Aorta (tissue), 5 donors: ENCODE results near the gene LIMK2. TPM values are rescaled to one million over a fixed set of nuclear protein-coding genes. Genes with fewer than 3 reads are reported as not detected.
"Not testable (repeated sequence)": the region's sequence is repeated elsewhere in the genome, so short reads cannot be mapped to it uniquely, and the experiment has no call there.

Experiments
- ATAC-seq: fragments of 200-7000 bp; cut with Tn5 transposase; one replicate; pipeline ENCODE4 v1.9.1; 2022; ENCODE audit warnings: moderate library complexity; ENCODE audit not compliant: low FRiP score
- DNase-seq, 2 donors: peaks; one replicate each; pipeline ENCODE4 v3.0.0-alpha.2; 2020
- H3K27ac ChIP-seq, 2 donors: one replicate each; pipeline ENCODE4 v1.5.1; 2013; ENCODE audit warnings: low read length in 2 of 2, mild to moderate bottlenecking in 2 of 2, moderate library complexity in 2 of 2, control low read depth in 1 of 2, inconsistent platforms in 1 of 2, low read depth in 1 of 2
- H3K27me3 ChIP-seq, 2 donors: one replicate each; pipeline ENCODE4 v1.6.1; 2013; ENCODE audit warnings: control low read depth in 1 of 2, low read length in 1 of 2, mild to moderate bottlenecking in 1 of 2, moderate library complexity in 1 of 2; ENCODE audit not compliant: insufficient read depth in 2 of 2, control insufficient read depth in 1 of 2
- H3K36me3 ChIP-seq, 2 donors: one replicate each; pipeline ENCODE4 v1.6.1; 2013; ENCODE audit warnings: control low read depth in 1 of 2, low read length in 1 of 2, mild to moderate bottlenecking in 1 of 2; ENCODE audit not compliant: insufficient read depth in 2 of 2, control insufficient read depth in 1 of 2
- H3K4me1 ChIP-seq, 2 donors: one replicate each; pipeline ENCODE4 v1.6.1; 2013; ENCODE audit warnings: low read length in 2 of 2, control low read depth in 1 of 2, mild to moderate bottlenecking in 1 of 2, moderate library complexity in 1 of 2; ENCODE audit not compliant: insufficient read depth in 2 of 2, control insufficient read depth in 1 of 2
- H3K4me3 ChIP-seq, 2 donors: one replicate each; pipeline ENCODE4 v1.5.1; 2013; ENCODE audit warnings: low read length in 2 of 2, control low read depth in 1 of 2, mild to moderate bottlenecking in 1 of 2
- H3K9me3 ChIP-seq: one replicate; pipeline ENCODE4 v1.6.1; 2013; ENCODE audit warnings: mild to moderate bottlenecking, low read length; ENCODE audit not compliant: control insufficient read depth
- WGBS, 2 donors: extraction: QIAGEN DNeasy Blood & Tissue Kit; methylation state at CpG; one replicate each; pipeline ENCODE4 v1.1.7; 2013; 5-methylcytosine and 5-hydroxymethylcytosine counted together
- intact Hi-C, 2 donors: fragments of 100-400 bp; cut with DNase I; formaldehyde crosslinking; loops; one replicate each; pipeline versions ENCODE4 v1.14.2 to v1.15.0; 2022
- polyA plus RNA-seq, 2 donors: library from polyadenylated mRNA; stranded (reverse); fragments of 200-250 nt; gene quantifications; one replicate each; pipeline ENCODE4 v1.2.3, GENCODE V29; 2013
- total RNA-seq, 2 donors: library from RNA; stranded (reverse); fragmentation: NEBNext Ultra II Directional; extraction: Animal tissue kit (Norgen Biotek cat#: 25700); gene quantifications; one replicate each; pipeline ENCODE4 v1.2.1, GENCODE V29; 2021
- donor health status: healthy with polysubstance abuse.
- donor health status: Bipolar disorder and iron deficiency.
- donor health status: DM: no; HTN: no; CAD: no.
- donor health status: DM: no; HTN: no; CAD: no.
- donor health status: DM: yes; HTN: yes; CAD: no.

Gene LIMK2
- total and polyA plus RNA-seq, 4 donors, result 10.9 to 55.2 (median 32.1) TPM

GRCh38 chr22:31295360-31295759 lies 83.3 kb downstream of the LIMK2 start:
- H3K27ac ChIP-seq, result no peak overlapping the region
- no peaks in the 10 kb centered on the region for H3K36me3 ChIP-seq
- intact Hi-C loops, result no loop called here
- H3K4me1 ChIP-seq, result peaks cover 0 to 5% of the 10 kb centered on the region in 2 donors
- DNase-seq (no peak), ATAC-seq (no peak)
- WGBS, 2 donors, result 74 to 83% methylated on average over 3 of the region's 3 CpGs
- H3K9me3 ChIP-seq, result no peaks in the 10 kb centered on the region
- H3K4me3 ChIP-seq, result no peak overlapping the region
- H3K27me3 ChIP-seq, result no peaks in the 10 kb centered on the region

- H3K36me3 ChIP-seq, result no peaks in the 10 kb centered on the region
- H3K27me3 ChIP-seq, result no peaks in the 10 kb centered on the region
- no peaks in the 10 kb centered on the region for H3K9me3 ChIP-seq
- intact Hi-C loops, result no loop called here
- 62 to 65% methylated on average over 5 of the region's 5 CpGs for WGBS, 2 donors
- H3K4me1 ChIP-seq, result peaks cover 0 to 5% of the 10 kb centered on the region in 2 donors
- no peak for DNase-seq
- ATAC-seq, result no peak
- no peak overlapping the region for H3K4me3 ChIP-seq
- H3K27ac ChIP-seq, result no peak overlapping the region
Observed at GRCh38 chr22:31295831-31296657, 83.9 kb downstream of the LIMK2 start.

- ATAC-seq (no peak), DNase-seq (no peak)
- 86 to 92% methylated on average over 3 of the region's 3 CpGs for WGBS, 2 donors
- Histone ChIP-seq H3K27ac (no peak overlapping the region), H3K9me3 (no peaks in the 10 kb centered on the region), H3K27me3 (no peaks in the 10 kb centered on the region), H3K36me3 (no peaks in the 10 kb centered on the region), H3K4me3 (no peak overlapping the region), H3K4me1 (peaks cover 0 to 5% of the 10 kb centered on the region in 2 donors)
- intact Hi-C loops, result no loop called here
Observed at GRCh38 chr22:31300896-31301295, 88.8 kb downstream of the LIMK2 start.

- no peaks in the 10 kb centered on the region for H3K27me3 ChIP-seq
- H3K27ac ChIP-seq, result no peak overlapping the region
- no peaks in the 10 kb centered on the region for H3K36me3 ChIP-seq
- H3K9me3 ChIP-seq, result no peaks in the 10 kb centered on the region
- DNase-seq (no peak), ATAC-seq (no peak)
- intact Hi-C loops, result no loop called here
- H3K4me1 ChIP-seq, result peaks cover 0 to 2% of the 10 kb centered on the region in 2 donors
- no peak overlapping the region for H3K4me3 ChIP-seq
Observed at GRCh38 chr22:31302006-31302405, 89.9 kb downstream of the LIMK2 start.

GRCh38 chr22:31302537-31302936 lies 90.4 kb downstream of the LIMK2 start:
- Histone ChIP-seq H3K36me3 (no peaks in the 10 kb centered on the region), H3K27ac (no peak overlapping the region), H3K27me3 (no peaks in the 10 kb centered on the region), H3K9me3 (no peaks in the 10 kb centered on the region), H3K4me3 (no peak overlapping the region), H3K4me1 (no peaks in the 10 kb centered on the region)
- intact Hi-C loops, result no loop called here
- WGBS, 2 donors, result 86 to 94% methylated on average over 3 of the region's 3 CpGs
- ATAC-seq (no peak), DNase-seq (no peak)

GRCh38 chr22:31305194-31305593 lies 93.1 kb downstream of the LIMK2 start:
- Histone ChIP-seq H3K4me3 (no peak overlapping the region), H3K4me1 (no peaks in the 10 kb centered on the region), H3K27ac (no peak overlapping the region), H3K27me3 (no peaks in the 10 kb centered on the region), H3K9me3 (no peaks in the 10 kb centered on the region), H3K36me3 (no peaks in the 10 kb centered on the region)
- 91 to 92% methylated on average over 3 of the region's 3 CpGs for WGBS, 2 donors
- DNase-seq (no peak), ATAC-seq (no peak)
- intact Hi-C loops, result no loop called here

- Histone ChIP-seq H3K9me3 (no peaks in the 10 kb centered on the region), H3K4me3 (no peak overlapping the region), H3K27me3 (no peaks in the 10 kb centered on the region), H3K27ac (no peak overlapping the region), H3K4me1 (no peaks in the 10 kb centered on the region), H3K36me3 (no peaks in the 10 kb centered on the region)
- ATAC-seq, result no peak
- intact Hi-C loops, result no loop called here
- no peak for DNase-seq
Observed at GRCh38 chr22:31308181-31308580, 96.1 kb downstream of the LIMK2 start.

- intact Hi-C loops, result no loop called here
- Histone ChIP-seq H3K27me3 (no peaks in the 10 kb centered on the region), H3K27ac (peak overlapping the region in 1 of 2 donors; percentile 32), H3K4me3 (no peak overlapping the region), H3K9me3 (no peaks in the 10 kb centered on the region), H3K4me1 (no peaks in the 10 kb centered on the region), H3K36me3 (no peaks in the 10 kb centered on the region)
- ATAC-seq (peak; percentile 92), DNase-seq (peak; percentile 86 to 87)
- 30 to 34% methylated on average over 6 of the region's 6 CpGs for WGBS, 2 donors
Observed at GRCh38 chr22:31313366-31314147, 101.5 kb downstream of the LIMK2 start.

GRCh38 chr22:31314220-31314619 lies 102.1 kb downstream of the LIMK2 start:
- 97 to 100% methylated on average over 1 of the region's 1 CpG for WGBS, 2 donors
- H3K27ac ChIP-seq, H3K4me3 ChIP-seq, H3K36me3 ChIP-seq, H3K4me1 ChIP-seq, H3K9me3 ChIP-seq, DNase-seq, ATAC-seq, H3K27me3 ChIP-seq, intact Hi-C loops: not testable (repeated sequence)
